HEK293T (cell line): Measurements from ENCODE around the gene ZBTB4.

Experiments used
- CTBP1 ChIP-seq: fragments of 450-650 bp; IDR thresholded peaks from 2 replicates; pipeline ENCODE4 v1.6.1; 2016; ENCODE audit warnings: borderline replicate concordance
- FOXK2 ChIP-seq: fragments of 450-650 bp; IDR thresholded peaks from 2 replicates; pipeline ENCODE4 v1.6.1; 2016; ENCODE audit warnings: mild to moderate bottlenecking
- SP1 ChIP-seq: fragments of 450-650 bp; IDR thresholded peaks from 2 replicates; pipeline ENCODE4 v1.6.1; 2017
- ZNF384 ChIP-seq: fragments of 450-650 bp; IDR thresholded peaks from 2 replicates; pipeline ENCODE4 v1.6.1; 2016

DNA sequence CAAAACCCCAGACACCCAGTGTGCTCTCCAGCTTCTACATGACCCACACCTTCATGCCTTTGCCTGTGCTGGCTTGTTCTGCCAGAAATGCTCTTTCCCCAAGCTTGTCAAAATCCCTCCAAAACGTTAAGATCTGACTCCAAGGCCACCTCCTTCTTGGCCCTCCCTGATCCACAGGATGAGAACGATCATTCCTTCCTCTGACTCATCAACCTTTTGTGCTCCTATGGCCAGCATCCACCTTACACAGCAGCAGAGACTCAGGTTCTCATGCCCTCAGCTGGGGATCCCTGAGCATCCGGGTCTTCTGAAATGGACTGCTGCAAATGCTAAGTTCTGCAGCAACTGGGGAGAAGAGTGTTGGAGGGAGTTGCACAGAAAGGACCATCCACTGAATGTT, 2.9 kb downstream of the ZBTB4 start:
- no peak for TF ChIP-seq FOXK2
- no peak for TF ChIP-seq ZNF384
- TF ChIP-seq SP1, result no peak
- no peak for TF ChIP-seq CTBP1
